NAMALWA (cell line): ENCODE data around the gene CHST12.
"Not testable (repeated sequence)": the region's sequence is repeated elsewhere in the genome, so short reads cannot be mapped to it uniquely, and the experiment has no call there.

Experiments
- DNase-seq: peaks from one replicate; pipeline ENCODE4 v3.0.0-alpha.2; 2015; ENCODE audit warnings: low spot score

CHST12 gene

DNA sequence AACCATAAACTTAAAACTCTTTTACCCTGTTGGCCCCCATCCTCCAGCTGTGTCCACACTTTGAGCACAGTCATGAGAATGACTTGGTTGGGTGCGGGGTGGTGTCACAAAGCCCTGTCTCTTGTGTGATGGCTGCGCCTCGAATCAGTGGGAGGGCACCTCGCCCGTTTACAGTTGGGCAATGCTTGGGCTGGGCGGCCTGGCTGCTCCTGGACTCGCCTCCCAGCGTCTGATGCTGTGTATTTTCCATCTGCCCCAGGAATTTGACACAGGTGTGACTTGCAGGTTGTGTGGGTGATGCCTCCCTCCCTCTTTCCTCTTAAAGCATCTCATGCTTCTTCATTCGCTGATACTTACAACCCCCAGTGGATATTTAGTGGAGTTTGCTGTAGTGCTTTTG lies 33.7 kb downstream of the CHST12 start:
- no peak for DNase-seq

DNA sequence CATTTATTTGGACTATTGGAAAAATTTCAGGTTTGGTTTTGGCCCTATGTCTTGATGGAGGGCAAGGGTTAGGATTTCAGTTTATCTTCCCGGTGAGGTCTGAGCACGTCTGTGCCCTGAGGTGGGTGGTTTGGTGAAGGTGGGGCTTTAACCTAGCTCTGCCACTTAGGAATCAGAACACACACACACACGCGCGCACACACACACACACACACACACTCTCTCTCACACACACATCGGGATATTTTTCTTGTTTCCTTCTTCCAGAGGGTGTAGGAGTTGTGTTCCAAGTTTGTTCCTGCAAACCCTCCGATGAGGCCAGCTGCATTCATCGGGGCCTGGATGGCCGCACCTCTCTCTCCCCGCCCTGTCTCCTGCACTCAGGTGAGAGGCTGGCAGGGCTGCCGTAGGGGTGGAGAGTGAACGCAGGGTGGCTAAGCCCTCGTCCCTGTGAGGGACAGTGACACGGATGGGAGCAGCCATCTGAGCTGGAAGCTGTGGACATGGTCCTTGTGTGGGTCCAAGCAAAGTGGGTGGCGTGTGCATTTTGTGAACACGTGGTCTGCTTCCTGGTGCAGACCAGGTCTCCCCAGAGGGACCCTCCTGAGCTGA lies 34.2 kb downstream of the CHST12 start:
- DNase-seq, result no peak

DNA sequence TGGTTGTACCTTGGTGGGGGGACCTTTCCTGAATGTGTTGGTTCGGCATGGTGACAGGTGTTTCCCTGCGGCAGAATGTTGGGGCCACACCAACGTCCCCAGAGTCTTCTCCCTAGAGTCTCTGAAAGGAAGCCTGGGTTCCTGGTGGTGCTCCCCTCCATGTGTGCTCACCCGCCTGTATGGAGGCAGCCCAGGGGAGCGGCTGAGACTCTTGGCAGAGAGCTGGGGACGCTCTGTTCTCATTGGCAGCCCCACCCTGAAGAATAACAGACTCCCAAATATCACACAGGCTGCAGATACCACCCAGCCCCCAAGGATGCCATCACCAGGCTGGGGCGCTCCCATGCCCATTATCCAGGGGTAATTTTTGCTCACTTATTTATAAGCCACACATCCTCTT lies 34.8 kb downstream of the CHST12 start:
- no peak for DNase-seq

DNA sequence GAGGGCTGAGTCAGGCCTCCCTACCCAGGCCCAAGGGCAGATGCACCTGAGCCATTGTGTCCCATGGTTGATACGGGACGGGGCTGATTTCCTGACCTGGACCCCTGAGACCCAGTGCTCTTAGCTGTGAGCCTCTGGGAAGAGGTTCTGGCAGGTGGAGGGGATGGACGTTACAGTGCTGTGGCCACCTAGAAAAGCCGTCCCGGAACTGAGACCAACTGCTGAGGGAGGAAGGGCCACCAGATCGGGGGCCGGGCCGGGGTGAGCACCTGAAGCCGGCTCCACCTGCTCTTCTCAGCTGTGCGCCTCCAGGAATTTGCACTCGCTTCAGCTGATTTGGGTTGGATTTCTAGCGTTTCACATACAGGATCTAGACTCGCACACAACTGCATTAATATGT lies 35.4 kb downstream of the CHST12 start:
- no peak for DNase-seq

DNA sequence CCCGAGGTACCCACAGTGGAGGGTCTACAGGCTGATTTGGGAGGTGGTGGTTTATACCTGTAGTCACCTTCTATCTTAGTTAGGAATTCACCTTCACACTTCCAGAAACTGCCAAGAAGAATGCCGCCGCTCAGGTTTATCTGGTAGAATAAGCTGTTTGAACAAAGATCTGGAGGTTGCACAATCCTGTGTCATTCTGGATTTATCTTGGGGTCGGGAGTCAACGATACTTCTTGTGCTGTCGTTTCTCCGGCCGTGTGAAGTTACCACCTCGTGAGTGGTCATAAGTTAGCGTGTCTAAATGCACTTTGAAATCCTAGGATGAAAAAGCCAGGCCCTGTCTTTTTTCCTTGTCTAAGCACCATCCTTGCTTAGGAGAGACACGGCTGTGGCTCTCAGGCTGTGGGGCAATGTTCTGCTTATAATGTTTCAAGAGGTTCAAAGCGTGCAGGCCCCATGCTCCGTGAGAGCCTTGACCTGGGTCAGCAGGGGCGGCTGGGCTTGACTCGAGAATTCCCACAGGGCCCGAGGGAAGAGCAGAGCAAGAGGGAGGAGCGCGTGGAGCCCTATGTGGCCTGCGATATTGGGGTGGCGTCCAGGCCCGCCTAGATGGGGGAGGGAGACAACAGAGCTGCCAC lies 37.3 kb downstream of the CHST12 start:
- no peak for DNase-seq

DNA sequence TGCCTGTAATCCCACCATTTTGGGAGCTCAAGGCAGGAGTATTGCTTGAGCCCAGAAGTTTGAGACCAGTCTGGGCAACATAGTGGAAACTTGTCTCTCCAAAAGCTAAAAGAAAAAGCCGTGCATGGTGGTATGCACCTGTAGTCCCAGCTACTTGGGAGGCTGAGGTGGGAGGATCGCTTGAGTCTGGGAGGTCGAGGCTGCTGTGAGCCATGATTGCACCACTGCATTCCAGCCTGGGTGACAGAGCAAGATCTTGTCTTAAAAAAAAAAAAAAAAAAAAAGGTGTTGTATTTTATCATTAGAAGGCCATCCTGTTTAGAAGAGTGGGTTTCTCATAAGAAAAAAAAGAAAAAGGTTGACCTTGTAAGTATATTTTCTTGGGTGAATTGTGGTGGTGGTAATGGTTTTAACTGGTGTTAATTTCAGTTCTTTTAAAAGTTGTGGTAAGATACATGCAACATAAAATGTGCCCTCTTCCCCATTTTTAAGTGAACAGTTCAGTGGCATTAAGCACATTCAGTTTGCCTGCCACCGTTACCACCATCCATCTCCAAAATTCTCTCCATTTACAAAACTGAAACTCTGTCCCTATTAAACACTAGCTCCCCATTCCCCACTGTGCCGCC lies 38.1 kb downstream of the CHST12 start:
- no peak for DNase-seq

DNA sequence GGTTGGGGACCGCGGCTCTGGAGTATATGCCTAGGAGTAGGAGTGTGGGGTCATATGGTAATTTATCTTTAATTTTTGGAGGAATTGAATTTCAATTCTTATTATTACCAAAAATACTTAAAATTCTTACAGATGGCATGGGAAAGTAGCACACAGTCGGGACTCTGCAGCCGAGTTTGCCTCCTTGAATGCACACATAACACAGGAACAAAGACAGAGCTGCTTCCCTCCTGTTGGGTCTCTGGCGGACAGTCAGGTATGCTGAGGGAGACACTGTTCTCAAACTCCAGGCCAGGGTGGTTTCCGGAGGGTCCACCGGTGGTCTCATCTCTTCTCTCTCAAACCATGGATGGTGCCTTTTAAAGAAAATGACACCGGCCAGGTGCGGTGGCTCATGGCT lies 40.1 kb downstream of the CHST12 start:
- no peak for DNase-seq

DNA sequence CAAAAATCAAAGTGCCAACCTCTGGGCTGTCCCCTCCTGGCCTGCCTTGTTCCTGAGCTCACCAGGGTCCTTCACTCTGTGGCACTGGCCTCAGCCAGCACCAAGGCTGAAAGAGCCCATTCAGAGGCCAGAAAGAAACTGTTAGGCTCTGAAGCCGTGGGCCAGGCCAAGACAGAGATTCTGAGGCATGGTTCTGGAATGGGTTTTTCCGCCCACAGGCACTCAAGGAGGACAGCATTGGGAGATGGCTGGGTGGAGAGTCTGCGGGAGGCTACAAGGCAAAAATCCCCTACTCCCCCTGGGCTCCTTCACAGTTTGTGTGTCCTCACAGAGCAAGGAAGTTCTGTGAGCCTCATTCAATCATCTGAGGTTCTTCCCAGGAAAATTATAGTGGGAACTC lies 41.1 kb downstream of the CHST12 start:
- no peak for DNase-seq

DNA sequence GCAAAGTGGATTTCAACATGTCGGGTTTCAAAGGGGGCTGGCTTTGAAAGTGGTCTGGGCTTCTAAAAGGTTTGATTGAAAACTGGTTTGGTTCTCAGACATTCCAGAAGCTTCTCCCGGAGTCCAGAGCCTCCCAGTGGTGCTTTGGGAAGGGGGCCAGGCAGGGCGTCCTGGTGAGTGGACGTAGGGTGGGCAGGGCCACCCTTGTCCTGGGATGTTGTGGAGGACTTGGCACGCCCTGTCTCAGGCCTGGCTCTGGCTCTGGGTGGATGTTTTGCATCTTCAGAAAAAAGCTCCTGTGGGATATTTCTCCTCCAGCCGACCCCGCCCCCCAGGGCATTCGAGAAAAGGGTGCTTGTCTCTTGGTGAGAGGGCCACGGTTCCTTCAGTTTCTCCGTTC lies 41.6 kb downstream of the CHST12 start:
- no peak for DNase-seq

DNA sequence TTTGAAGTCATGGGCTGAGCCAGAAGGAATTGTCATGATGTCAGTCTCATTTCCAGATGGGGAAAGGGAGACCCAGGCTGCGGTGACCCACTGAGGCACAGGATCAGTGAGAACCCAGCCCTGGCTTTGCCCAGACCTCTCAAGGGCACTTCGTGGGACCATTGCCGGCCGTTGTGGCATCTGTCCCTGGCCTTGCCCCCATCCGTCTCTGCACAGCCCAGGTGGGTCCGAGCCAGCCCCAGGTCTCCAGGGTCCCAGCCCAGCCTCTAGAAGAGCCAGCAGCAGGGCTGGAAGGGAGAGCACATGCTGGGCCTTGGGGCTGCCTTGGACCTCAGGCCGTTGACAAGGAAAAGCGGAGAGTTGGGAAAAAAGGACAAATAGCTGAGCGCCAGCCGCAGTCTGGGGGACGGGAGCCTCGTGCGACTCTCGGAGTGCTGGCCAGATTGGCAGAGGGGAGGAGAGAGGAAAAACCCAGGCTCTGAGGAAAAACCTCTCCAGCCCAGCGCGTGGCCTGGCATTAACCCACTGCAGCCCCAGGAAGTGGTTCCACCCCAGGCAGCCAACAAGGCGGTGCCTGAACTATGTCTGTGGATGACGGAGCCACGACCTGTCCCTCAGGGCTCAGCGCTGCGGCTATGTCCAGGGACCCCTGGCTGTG lies 42.6 kb downstream of the CHST12 start:
- no peak for DNase-seq

DNA sequence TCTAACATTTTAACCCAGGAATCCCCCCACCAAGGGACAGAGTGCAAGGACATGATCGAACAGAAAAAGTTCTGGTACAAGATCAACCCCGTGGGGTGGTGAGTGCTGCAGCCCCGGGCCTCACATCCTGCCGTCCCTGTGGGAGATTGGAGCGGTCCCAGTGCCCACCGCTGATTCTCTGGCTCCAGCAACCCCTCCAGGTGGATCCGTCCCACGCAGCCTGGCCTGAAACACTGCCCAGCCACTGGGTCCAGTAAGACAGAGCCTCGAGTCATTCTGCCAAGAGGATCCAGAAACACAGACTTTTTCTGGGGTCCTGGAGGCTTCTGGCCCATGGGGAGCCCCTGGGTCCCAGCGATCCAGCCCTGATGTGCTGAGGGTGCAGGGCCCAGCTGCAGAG lies 43.3 kb downstream of the CHST12 start:
- no peak for DNase-seq

DNA sequence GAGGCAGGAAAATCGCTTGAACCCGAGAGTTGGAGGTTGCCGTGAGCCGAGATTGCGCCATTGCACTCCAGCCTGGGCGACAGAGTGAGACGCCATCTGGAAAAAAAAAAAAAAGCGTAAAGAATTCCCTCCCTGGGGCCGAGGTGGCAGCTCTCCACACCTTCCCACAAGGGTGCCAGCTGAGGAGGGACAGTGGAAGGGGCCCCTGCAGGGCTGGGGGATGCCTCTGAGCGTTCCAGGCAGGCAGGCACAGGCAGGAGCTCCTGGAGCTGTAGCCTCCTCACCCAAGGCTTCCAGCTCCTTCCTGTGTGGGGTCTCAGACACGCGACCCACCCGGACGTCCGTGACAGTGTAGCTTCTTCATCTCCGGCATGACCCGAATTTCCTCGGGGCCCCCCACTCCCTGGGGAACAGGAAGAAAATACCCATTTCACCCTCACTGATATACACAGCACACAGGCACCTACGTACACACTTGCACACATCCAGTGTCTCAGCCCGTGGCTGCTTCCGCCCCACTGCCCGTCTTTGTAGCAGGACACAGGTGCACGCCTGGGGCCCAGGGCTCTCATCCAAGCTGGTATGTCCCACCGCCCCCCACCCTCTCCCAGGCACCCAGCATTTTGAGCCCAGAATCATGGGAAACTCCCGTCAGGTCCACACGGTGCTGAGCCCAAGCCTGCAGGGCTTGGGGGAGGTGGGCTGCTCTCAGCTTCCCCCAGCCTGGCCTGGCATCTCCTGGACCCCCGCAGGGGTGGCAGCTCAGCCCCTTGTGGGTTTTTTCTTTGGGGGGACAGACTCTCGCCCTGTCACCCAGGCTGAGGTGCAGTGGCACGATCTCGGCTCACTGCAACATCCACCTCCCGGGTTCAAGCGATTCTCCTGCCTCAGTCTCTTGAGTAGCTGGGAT lies 47.0 kb downstream of the CHST12 start:
- no peak for DNase-seq

DNA sequence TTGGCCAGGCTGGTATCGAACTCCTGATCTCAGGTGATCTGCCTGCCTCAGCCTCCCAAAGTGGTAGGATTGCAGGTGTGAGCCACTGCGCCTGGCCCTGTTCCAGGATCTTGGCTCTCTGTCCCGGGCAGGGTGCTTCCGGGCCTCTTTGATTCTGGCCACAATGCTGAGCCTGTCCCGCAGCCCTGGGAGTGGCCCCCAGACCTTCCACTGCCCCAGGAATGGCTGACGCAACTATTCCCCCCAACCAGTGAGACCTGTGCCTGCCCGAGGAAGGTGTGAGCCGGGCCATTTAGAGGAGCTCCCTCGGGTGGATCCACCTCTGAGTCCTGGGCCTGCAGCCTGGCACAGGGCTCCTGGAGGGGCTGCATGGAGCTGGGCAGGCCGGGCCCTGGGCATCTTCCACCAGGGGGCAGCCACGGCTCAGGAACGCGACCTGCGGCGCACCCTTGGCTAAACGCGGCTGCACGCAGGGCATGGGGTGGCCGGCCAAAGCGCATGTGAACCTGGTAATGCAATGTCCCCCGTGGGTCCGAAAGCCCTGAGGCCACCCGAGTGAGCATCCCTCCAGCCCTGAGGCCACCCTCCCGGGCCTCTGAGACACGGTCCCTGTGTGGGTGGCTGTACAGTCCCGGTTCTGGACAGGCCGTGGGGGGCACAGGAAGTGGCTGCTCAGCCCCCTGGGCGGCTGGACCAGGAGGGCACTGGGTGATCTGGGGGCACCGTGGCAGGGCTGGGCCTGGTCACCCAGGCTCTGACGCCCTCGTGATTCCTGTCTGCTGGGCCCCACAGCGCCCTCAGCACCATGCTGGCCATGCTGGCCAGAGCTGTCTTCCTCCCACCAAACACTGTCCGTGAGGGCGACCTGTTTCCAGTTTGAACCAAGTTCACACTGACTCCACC lies 48.0 kb downstream of the CHST12 start:
- peak; percentile 84 for DNase-seq

DNA sequence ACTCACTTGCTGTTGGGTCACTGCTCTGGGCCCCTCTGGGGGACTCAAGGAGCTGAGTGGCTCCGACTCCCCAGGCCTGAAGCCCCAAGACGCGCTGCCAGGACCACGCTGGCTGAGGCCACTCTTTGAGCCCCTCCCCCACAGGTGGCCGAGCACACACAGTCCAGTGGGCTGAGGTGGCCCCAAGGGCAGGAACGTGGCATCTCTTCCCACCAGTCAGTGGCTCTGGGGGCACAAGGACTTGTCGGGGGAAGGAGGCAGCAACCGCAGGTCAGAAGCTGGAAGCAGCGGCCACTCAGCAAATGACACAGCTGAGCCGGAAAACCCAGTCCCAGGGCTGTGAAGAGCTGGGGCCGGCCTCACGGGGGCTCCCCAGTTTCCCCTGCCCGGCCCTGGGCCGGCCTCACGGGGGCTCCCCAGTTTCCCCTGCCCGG lies 48.7 kb downstream of the CHST12 start:
- DNase-seq, result peak; percentile 41

DNA sequence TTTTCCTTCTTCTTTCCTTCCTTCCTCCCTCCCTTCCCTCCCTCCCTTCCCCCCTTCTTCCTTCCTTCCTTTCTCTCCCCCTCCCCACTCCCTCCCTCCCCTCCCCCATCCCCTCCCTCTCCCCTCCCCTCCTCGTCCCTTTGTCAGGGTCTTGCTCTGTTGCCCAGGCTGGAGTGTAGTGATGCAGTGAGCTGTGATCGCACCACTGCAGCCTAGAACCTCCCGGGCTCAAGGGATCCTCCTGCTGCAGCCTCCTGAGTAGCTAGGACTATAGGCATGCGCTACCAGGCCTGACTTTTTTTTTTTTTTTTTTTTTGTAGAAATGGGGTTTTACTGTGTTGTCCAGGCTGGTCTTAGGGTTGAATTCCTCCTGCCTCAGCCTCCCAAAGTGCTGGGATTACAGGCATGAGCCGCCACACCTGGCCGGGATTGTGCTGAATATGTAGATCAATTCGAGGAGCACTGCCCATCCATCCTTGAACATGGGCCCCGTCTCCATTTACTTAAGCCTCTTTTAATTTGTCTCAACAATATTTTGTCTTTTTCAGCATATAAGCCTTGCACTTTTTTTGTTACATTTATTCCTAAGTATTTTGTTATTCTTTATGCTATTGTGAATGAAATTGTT lies 49.3 kb downstream of the CHST12 start:
- DNase-seq, result no peak

DNA sequence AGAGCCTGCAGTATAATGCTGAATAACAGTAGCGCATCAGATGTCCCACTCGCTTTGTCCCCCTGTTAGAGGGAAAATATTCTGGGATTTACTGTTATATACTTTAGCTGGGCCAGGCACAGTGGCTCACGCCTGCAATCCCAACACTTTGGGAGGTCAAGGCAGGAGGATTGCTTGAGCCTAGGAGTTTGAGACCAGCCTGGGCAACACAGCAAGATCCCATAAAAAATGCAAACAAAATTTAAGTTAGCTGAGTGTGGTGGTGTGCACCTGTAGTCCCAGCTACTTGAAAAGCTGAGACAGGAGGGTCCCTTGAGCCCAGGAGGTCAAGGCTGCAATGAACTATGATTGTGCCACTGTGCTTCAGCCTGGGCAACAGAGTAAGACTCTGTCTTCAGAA lies 50.4 kb downstream of the CHST12 start:
- not testable (repeated sequence) for DNase-seq

DNA sequence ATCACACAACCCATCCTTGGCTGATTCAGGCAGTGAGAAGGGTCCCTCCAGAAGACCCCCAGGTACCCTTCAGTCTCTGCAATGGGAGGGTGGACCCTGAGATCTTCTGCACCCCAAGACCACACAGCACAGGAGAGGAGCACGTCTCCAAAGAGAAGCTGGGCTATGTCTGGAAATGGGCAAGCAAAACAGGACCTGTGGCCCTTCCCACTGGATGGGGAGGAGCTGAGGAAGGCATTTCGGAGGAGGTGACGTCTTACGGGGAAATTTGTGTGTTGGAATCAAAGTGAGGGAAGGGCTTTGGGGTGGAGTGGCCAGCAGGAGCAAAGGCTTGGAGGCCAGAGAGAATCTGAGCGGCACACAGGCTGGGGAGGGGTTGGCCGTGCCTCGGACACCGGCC lies 56.3 kb downstream of the CHST12 start:
- no peak for DNase-seq

DNA sequence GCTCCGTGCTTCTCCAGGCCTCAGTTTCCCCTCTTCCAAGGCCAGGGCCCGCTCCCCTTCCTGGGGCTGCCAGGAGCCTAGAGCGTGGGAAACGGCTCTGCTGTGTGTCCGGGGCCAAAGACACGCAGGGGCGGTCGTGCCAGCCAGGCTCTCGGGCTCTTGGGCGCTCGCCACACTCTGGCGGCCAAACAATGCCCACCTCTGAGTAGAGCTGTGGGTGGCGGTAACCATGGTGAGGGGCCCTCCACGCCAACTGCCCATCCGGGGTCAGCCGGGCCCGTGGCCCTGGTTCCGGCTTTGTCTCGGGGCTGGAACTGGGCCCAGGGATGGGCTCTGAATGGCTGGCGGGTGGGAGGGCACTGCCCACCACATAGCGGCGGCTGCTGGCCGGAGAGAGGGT lies 56.8 kb downstream of the CHST12 start:
- no peak for DNase-seq

DNA sequence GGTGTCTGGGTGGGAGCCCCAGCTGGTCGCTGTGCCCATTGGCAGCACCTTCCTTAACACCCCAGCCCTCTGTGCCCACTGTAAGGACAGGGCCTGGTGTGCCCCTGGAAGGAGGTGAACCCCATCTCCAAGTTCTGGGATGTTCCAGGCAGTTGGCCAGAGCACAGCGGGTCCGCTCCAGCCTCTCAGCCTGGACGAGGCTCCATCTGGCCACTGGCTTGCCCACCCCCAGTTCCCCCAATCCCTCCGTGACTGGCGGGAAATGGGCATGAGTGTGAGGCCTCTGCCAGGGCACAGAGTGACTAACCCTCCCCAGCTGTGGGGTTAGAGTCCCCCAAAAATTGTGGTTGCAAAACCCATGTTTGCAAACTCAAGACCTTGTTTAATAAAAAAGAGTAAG lies 57.2 kb downstream of the CHST12 start:
- no peak for DNase-seq

DNA sequence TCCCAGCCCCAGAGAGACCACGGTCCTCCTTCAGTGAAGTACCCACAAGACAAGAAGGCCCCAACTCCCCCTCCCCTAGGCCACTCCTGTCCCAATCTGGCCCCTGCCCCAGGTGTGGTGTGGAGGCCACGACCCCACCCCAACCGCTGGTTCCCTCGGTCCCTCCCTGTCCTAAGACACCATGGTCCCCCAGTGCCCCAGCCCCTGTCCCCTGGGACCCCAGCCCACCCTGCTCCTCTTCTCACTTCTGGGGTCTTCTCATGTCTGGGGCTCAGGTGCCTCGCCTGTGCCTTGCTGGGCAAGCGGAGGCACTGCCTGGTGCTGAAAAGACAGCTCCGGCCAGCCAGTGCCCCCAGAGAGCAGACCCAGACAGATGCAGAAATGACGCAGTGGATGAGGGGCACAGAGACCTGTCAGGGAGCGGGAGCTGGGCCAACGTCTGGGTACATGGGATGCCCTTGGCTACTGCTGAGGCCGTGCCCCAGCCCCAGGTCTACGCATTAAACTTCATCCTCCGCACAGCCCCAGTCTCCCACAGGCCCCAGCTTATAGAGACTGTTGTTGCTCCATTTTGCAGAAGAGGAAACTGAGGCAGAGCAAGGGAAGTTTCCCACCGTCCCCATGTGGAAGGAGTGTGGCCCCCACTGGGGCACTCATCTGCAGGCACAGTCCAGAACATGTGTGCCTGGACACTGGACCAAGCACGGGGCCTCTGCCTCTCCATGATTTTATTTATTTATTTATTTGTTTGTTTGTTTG lies 58.0 kb downstream of the CHST12 start:
- DNase-seq, result no peak
